Measurements from ENCODE around the gene SLC9A7.

SLC9A7 gene

GRCh38 chrX:46643636-46644035, 115.3 kb downstream of the SLC9A7 start:
- DNase-seq: no peak

DNA sequence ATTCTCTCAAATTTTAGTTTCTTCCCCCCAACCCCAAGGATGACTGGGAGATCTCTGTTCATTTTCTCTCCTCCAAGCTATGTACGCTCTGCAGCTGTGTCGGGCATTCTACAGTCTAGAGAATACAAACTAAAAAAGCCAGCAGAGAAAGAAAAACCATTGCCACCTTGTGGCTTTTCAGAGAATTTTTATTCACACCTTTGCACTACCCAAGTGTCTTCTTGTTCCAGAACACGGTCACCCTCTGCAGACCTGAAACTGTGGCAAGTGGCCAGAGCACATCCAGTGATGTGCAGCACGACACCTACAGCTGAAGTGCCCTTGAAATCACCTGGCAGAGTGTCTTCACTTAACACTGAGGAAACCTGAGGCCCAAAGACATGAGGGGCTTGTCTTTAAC, 116.8 kb downstream of the SLC9A7 start:
- DNase-seq: no peak

GRCh38 chrX:46637938-46638337, 121.0 kb downstream of the SLC9A7 start:
- DNase-seq: no peak

DNA sequence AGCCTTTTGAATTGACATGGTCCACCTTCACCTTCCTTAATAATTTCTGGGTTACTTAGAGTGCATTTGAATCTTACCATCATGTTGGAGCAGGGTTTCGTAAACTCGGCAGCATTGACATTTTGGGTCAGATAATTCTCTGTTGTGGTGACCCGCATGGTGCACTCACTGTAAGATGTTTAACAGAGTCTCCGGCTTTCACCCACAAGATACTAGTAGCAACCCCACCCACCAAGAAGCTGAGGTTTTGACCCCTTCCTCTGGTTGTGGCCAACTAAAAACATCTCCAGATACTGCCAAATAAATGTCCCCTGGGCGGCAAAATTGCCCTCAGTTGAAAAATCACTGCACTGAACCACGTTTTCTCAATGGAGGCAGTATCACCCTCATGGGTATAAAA, 122.7 kb downstream of the SLC9A7 start:
- no peak for DNase-seq

GRCh38 chrX:46635186-46635585, 123.7 kb downstream of the SLC9A7 start:
- no peak for DNase-seq

DNA sequence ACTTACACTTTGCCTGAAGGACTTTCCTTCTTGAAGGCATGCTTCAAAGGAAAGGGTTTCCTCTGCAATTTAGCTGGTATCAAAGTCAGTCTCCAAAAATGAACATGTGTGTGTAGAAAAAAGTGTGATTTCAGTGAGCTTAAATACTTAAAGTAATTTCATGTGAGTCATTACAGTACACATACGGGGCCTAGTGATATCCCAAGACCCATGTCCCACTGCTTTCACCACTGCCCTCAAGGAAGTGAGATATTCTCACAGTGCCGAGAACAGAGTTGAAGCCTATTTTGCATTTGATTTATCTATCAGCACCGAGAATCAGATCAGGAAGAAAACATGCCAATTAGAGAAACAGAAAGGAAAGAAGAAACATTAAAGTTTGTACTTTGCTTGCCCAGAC, 124.3 kb downstream of the SLC9A7 start:
- no peak for DNase-seq

GRCh38 chrX:46630141-46630540, 128.8 kb downstream of the SLC9A7 start:
- DNase-seq: no peak

DNA sequence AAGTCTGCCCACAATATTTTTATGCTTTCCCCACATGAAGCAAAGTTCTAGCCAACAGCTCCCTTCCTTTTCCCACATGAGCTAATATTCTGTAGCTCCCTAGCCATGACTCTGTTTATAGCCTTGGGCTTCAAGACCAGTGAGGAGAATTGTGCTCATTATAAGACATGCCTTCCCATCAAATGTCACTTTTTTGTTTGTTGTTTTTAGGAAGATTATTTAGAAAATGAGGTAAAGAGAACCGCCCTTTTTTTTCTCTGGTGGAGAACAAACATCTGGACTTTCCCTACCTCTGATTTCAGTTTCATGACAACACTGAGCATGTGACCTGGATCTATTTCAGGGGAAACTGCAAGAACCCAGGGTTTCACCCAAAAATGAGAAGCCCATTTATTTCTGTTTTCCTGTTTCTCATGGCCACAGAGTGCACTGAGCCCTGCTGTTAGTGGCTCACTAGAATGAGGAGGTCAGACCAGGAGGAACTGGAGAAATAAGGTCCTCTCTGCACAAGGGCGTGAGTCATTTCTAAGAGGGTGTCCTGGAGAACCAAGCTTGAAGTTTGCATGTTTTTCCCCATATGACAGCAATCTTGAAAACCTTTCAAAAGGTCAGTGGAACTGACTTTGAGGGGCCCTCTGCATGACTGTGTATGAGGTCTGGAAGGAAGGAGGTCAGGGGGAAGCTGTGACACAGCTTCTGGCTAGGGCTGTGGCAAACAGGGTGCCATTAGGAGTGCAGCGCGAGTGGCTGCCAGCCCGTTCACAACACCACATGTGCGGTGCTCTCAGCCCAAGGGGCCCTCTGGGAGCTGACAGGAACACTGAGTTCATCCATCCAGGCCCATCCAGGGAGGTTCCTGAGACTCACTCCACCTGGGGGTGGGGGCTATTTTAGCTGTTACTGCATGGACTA, 130.2 kb downstream of the SLC9A7 start:
- DNase-seq: peak; percentile 51

GRCh38 chrX:46627711-46628419, 131.1 kb downstream of the SLC9A7 start:
- DNase-seq: no peak

GRCh38 chrX:46627062-46627461, 131.9 kb downstream of the SLC9A7 start:
- no peak for DNase-seq

GRCh38 chrX:46626566-46626965, 132.4 kb downstream of the SLC9A7 start:
- no peak for DNase-seq

GRCh38 chrX:46624090-46624786, 134.7 kb downstream of the SLC9A7 start:
- DNase-seq: no peak

- DNase-seq: no peak
These were observed 137.3 kb downstream of the SLC9A7 start for GRCh38 chrX:46621572-46621971.

GRCh38 chrX:46620505-46620904, 138.4 kb downstream of the SLC9A7 start:
- DNase-seq: no peak

- DNase-seq: no peak
These were observed 140.0 kb downstream of the SLC9A7 start for GRCh38 chrX:46618947-46619346.

DNA sequence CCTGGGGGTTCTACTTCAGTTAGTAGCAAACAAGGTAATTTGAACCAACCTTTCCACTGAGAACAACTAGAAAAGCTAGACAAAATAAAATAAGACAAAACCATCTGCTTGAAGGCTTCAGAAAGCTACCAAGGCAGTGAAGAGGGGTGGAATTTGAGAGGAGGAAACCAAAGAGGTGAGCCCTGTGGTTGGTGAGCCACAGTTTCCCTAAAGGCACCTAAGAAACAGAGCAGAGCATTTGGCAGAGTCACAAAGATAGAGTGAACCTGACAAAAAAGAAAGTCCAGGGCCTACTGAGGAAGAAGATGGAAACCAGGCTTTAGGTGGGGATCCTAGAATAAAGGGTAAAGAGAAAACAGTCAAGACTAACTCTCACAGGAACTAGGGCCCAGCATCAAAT, 141.0 kb downstream of the SLC9A7 start:
- no peak for DNase-seq

DNA sequence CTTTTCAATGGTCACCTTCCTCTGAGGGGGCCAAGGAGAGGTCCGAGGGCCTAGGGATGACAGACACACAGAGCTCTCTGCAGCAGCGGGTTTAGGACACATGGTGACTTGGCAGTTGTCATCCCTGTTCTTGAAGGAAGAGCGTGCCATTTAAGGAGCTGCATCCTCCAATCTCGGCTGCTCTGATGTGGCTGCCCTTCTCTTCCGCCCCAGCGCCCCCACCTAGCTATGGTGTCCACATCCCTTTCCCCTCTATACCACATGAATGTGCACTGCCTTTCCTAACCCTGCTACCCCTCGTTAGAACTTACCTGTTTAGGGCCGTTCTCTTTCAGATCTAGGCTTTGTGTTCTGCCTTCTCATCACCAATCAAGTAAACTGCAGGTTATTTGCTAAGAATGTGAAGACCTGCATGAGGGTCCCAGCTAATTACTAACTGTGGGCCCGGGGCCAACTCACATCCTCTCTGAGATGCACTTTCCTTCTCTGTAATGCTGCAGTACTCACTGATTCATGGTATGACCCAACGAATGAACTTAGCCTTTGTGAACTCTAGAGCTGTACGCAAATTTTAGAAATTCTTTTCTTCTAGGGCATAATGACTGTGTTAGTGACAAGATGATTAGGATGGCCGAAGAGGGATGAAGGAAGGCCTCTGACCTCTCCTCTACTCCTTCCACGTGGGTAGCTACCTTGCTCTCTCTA, 147.1 kb downstream of the SLC9A7 start:
- no peak for DNase-seq

- DNase-seq: no peak
These were observed 148.8 kb downstream of the SLC9A7 start for GRCh38 chrX:46610070-46610658.

- DNase-seq: no peak
These were observed 151.0 kb downstream of the SLC9A7 start for GRCh38 chrX:46607916-46608315.

GRCh38 chrX:46602468-46603102, 156.3 kb downstream of the SLC9A7 start:
- DNase-seq: no peak

DNA sequence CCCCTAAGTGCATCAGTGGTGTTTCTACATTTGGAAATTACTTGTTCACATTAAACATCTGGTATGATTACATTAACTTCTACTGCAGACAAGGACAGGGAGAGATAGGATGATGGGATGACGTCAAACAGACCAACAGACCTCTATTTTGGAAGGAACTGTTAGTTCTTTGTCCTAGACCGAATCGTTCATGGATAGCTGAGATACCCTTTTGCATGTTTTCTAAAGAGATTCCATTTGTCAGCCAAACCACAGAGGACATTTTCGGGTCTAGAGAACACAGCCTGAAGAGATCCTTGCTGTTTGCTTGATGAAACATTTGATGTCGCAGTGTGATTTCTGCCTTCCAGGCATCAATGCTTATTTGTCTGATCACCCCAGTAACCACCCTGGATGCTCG, 157.6 kb downstream of the SLC9A7 start:
- no peak for DNase-seq

DNA sequence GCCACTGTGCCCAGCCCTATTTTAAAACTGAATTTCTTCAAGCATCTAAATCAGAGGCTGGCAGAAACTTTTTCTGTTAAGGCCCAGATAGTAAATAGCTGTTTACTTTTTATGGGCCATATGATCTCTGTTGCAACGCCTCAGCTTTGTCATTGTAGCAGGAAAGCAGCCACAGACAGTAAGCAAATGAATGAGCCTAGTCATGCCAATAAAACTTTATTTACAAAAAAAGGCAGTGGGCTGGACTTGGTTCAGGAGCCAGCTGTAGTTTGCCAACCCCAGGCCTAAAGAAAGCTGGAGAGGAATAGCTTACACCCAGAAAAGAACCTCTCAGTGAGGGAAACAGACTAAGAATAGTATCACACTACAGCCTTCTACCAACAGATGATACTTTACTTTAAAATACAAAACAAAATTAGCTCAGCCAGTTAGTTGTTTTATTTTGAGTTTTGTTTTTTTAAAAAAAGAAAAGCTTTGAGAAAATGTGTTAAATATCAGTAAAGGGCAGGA, 159.8 kb downstream of the SLC9A7 start:
- DNase-seq: no peak

All from activated CD8-positive, alpha-beta memory T cell treated with anti-CD3 and anti-CD28 coated beads, Interleukin-2, amount 50 U/mL, for 48 hours (primary cell).